ENCODE data around the gene FADS3.
A peak's percentile ranks its signal among the peaks of the same experiment; 100 is the strongest.

The FADS3 gene

DNA sequence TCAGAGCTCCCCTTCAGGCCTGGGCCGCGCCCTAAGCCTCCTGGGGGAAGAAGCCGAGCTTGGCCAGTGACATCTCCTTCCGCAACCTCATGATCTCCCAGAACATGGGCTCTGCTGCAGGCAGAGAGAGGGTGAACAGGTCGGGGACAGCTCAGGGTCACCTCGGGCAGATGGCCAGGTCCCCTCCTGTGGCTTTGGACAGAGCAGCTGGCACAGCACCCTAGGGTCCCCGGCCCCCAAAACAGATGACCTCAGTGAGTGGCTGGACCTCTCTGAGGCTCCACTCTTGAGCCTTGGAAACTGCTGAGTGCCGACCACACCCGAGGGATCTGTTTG, 6.9 kb upstream of the FADS3 start:
- Histone ChIP-seq H3K9me2 (ENCODE audit: low read depth, low read length) (no peaks in the 10 kb centered on the region), H3K4me2 (ENCODE audit: low read length) (no peak overlapping the region), H3K4me1 (ENCODE audit: insufficient read depth, low read length, severe bottlenecking) (peaks cover 6% of the 10 kb centered on the region), H3F3A (ENCODE audit: insufficient read depth, low read length) (no peaks in the 10 kb centered on the region), H3K27me3 (ENCODE audit: insufficient read depth, low read length) (no peaks in the 10 kb centered on the region), H2AFZ (ENCODE audit: low read length) (no peak overlapping the region), H3K9ac (ENCODE audit: low read length) (no peak overlapping the region), H3K27ac (ENCODE audit: low read depth, low read length, poor library complexity, severe bottlenecking) (no peak overlapping the region), H3K9me3 (ENCODE audit: low read length) (no peaks in the 10 kb centered on the region), H3K79me2 (ENCODE audit: insufficient read depth, low read length) (no peaks in the 10 kb centered on the region), H3K4me3 (ENCODE audit: low read depth, low read length, poor library complexity, severe bottlenecking) (no peak overlapping the region), H4K20me1 (ENCODE audit: insufficient read depth, low read length) (no peaks in the 10 kb centered on the region), H3K36me3 (ENCODE audit: insufficient read depth, low read length) (no peaks in the 10 kb centered on the region)
- no peak for TF ChIP-seq EZH2 (IDR thresholded peaks at IDR 0.05; ENCODE audit: borderline replicate concordance, low read length)

DNA sequence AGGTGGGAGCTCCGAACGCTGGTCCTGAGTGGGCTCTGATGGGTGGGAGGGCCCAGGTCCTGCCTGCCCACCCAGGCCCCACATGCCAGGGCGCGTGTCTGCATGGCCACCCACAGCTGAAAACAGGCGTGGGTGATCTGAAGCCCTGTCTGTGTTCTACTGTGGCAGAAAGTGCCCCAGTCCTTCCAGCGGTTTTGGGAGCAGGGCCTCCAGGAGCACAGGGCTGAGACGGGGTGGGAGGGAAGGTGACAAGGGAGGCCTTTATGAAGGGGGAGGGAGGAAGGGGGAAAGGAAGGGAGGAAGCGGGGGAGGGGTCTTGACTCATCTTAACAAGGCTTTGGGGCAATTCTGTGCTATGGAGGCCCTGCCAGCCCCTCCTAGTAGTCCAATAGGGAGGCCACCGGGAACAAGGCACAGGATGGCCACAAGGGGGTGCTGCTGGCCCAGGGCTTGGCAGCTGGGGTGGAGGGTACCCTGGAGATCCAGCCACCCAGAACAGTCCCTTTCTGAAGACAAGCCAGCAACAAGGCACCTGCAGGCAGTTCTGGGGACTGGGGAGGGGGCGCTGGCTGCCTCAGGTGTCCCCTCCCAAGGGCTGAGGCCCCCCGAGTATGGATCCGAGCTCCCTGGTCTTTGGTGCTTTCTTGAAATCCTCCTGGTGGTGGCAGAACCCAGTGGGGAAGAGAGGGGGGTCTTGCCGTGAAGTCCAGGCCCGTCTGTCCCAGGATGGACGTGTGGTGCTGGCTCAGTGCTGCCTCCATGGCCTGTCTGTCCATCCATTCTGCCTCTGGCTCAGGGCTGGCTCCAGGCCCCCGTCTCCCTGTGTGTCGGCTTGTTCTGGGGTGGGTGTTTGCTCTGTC, 6.3 kb upstream of the FADS3 start:
- Histone ChIP-seq H2AFZ (ENCODE audit: low read length) (no peak overlapping the region), H3F3A (ENCODE audit: insufficient read depth, low read length) (no peaks in the 10 kb centered on the region), H3K4me2 (ENCODE audit: low read length) (no peak overlapping the region), H3K4me3 (ENCODE audit: low read depth, low read length, poor library complexity, severe bottlenecking) (no peak overlapping the region), H3K27me3 (ENCODE audit: insufficient read depth, low read length) (no peaks in the 10 kb centered on the region), H3K9me3 (ENCODE audit: low read length) (no peaks in the 10 kb centered on the region), H4K20me1 (ENCODE audit: insufficient read depth, low read length) (no peaks in the 10 kb centered on the region), H3K36me3 (ENCODE audit: insufficient read depth, low read length) (no peaks in the 10 kb centered on the region), H3K27ac (ENCODE audit: low read depth, low read length, poor library complexity, severe bottlenecking) (no peak overlapping the region), H3K79me2 (ENCODE audit: insufficient read depth, low read length) (no peaks in the 10 kb centered on the region), H3K9me2 (ENCODE audit: low read depth, low read length) (no peaks in the 10 kb centered on the region), H3K9ac (ENCODE audit: low read length) (no peak overlapping the region), H3K4me1 (ENCODE audit: insufficient read depth, low read length, severe bottlenecking) (peaks cover 6% of the 10 kb centered on the region)
- TF ChIP-seq EZH2 (IDR thresholded peaks at IDR 0.05; ENCODE audit: borderline replicate concordance, low read length) = no peak
- TF ChIP-seq CTCF (IDR thresholded peaks at IDR 0.05; ENCODE audit: low read length) = peak; percentile 75

DNA sequence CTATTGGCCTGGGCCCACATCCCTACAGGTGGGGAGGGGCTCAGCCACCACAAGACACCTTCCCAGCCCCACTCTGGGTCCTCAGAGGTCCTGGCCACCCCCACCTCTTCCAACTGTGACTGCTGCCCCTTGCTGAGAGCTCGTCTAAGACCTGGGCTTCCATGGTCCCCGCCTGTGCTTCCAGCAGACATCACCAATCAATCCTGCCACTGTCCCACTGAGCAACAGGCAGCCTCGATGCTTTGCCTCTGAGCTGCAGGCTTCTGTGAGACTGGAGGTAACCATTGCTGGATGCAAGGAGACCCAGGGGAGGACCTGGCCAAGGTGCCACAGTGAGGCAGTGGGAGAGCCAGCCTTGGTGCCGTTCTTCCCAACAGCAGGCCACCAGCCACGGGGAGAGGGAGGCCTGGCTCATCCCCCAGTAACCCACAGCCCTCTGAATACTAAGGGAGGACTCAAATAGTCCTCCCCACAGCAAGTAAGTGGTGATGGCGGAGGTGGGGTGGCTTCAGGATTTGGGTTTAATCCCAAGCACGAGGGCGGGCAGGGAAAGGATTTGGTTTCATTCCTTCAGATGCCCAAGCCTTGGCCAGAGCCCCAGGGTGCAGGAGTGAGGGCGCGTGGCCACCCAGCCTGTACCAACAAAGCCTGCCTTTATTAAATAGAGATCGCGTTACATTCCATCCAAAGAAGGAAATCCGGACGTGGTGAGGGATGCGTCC, 5.5 kb upstream of the FADS3 start:
- no peaks in the 10 kb centered on the region for H3K79me2 ChIP-seq (ENCODE audit: insufficient read depth, low read length)
- no peaks in the 10 kb centered on the region for H3K27me3 ChIP-seq (ENCODE audit: insufficient read depth, low read length)
- no peak overlapping the region for H3K27ac ChIP-seq (ENCODE audit: low read depth, low read length, poor library complexity, severe bottlenecking)
- H3K4me1 ChIP-seq (ENCODE audit: insufficient read depth, low read length, severe bottlenecking) = peaks cover 12% of the 10 kb centered on the region
- no peak for TF ChIP-seq CTCF (IDR thresholded peaks at IDR 0.05; ENCODE audit: low read length)
- no peak for TF ChIP-seq EZH2 (IDR thresholded peaks at IDR 0.05; ENCODE audit: borderline replicate concordance, low read length)
- H2AFZ ChIP-seq (ENCODE audit: low read length) = no peak overlapping the region
- H3K4me3 ChIP-seq (ENCODE audit: low read depth, low read length, poor library complexity, severe bottlenecking) = no peak overlapping the region
- H3K9me2 ChIP-seq (ENCODE audit: low read depth, low read length) = no peaks in the 10 kb centered on the region
- no peak overlapping the region for H3K4me2 ChIP-seq (ENCODE audit: low read length)
- H3F3A ChIP-seq (ENCODE audit: insufficient read depth, low read length) = no peaks in the 10 kb centered on the region
- H4K20me1 ChIP-seq (ENCODE audit: insufficient read depth, low read length) = no peaks in the 10 kb centered on the region
- H3K9ac ChIP-seq (ENCODE audit: low read length) = no peak overlapping the region
- H3K9me3 ChIP-seq (ENCODE audit: low read length) = no peaks in the 10 kb centered on the region
- H3K36me3 ChIP-seq (ENCODE audit: insufficient read depth, low read length) = no peaks in the 10 kb centered on the region
